RPMI8226 (cell line): ENCODE results near the gene STARD8.
"Not testable (repeated sequence)": the region's sequence is repeated elsewhere in the genome, so short reads cannot be mapped to it uniquely, and the experiment has no call there.

Source experiments
- DNase-seq: peaks from one replicate; pipeline ENCODE4 v3.0.0-alpha.2; 2015

The STARD8 gene

GRCh38 chrX:68719181-68719903 lies 71.9 kb downstream of the STARD8 start:
- DNase-seq = no peak

- peak; percentile 10 for DNase-seq
Measured at GRCh38 chrX:68719904-68720614, 72.6 kb downstream of the STARD8 start.

- no peak for DNase-seq
Measured at GRCh38 chrX:68720851-68721250, 73.4 kb downstream of the STARD8 start.

- no peak for DNase-seq
Measured at GRCh38 chrX:68721546-68721945, 74.1 kb downstream of the STARD8 start.

GRCh38 chrX:68721991-68722860 lies 74.8 kb downstream of the STARD8 start:
- DNase-seq = no peak

- no peak for DNase-seq
Measured at GRCh38 chrX:68723491-68724155, 76.2 kb downstream of the STARD8 start.

GRCh38 chrX:68724531-68725020 lies 77.1 kb downstream of the STARD8 start:
- DNase-seq = no peak

- DNase-seq = no peak
Measured at GRCh38 chrX:68725756-68726365, 78.4 kb downstream of the STARD8 start.

- no peak for DNase-seq
Measured at GRCh38 chrX:68726366-68726765, 78.9 kb downstream of the STARD8 start.

GRCh38 chrX:68727696-68728095 lies 80.2 kb downstream of the STARD8 start:
- DNase-seq = no peak

- DNase-seq = no peak
Measured at GRCh38 chrX:68728186-68728585, 80.7 kb downstream of the STARD8 start.

GRCh38 chrX:68731254-68731653 lies 83.8 kb downstream of the STARD8 start:
- no peak for DNase-seq

- peak; percentile 70 for DNase-seq
Measured at GRCh38 chrX:68732906-68733493, 85.5 kb downstream of the STARD8 start.

GRCh38 chrX:68735266-68735665 lies 87.8 kb downstream of the STARD8 start:
- no peak for DNase-seq

GRCh38 chrX:68741864-68742263 lies 94.4 kb downstream of the STARD8 start:
- DNase-seq = not testable (repeated sequence)

GRCh38 chrX:68743754-68744153 lies 96.3 kb downstream of the STARD8 start:
- DNase-seq = no peak

- no peak for DNase-seq
Measured at GRCh38 chrX:68746988-68747387, 99.5 kb downstream of the STARD8 start.

- no peak for DNase-seq
Measured at GRCh38 chrX:68748030-68748429, 100.6 kb downstream of the STARD8 start.

GRCh38 chrX:68749426-68749825 lies 102.0 kb downstream of the STARD8 start:
- DNase-seq = no peak

GRCh38 chrX:68750316-68750715 lies 102.8 kb downstream of the STARD8 start:
- DNase-seq = no peak

- no peak for DNase-seq
Measured at GRCh38 chrX:68751372-68751771, 103.9 kb downstream of the STARD8 start.

- no peak for DNase-seq
Measured at GRCh38 chrX:68753218-68753617, 105.8 kb downstream of the STARD8 start.
